GM23338 (cell line): Measurements from ENCODE around the gene OTUB2. TPM values are rescaled to one million over a fixed set of nuclear protein-coding genes. Genes with fewer than 3 reads are reported as not detected.

Source experiments
- ATAC-seq: fragments of 200-7000 bp; cut with Tn5 transposase; 3 replicates; pipeline ENCODE4 v1.9.1; 2020
- DNase-seq: peaks from one replicate; pipeline ENCODE4 v3.0.0-alpha.2; 2015; ENCODE audit warnings: low spot score
- H2AFZ ChIP-seq: fragments of 200-600 bp; sonication (generic); 2 replicates; pipeline ENCODE4 v1.8.0; 2016; ENCODE audit warnings: antibody characterized with exemption, mild to moderate bottlenecking, moderate library complexity
- H3F3A ChIP-seq: fragments of 200-600 bp; sonication (generic); replicated peaks from 2 replicates; pipeline ENCODE4 v1.8.0; 2017; ENCODE audit warnings: antibody characterized with exemption, mixed run types, low read depth
- H3K27ac ChIP-seq: fragments of 200-600 bp; sonication (generic); 2 replicates; pipeline ENCODE4 v1.6.1; 2016; ENCODE audit warnings: low read depth
- H3K27me3 ChIP-seq: fragments of 200-600 bp; sonication (generic); 2 replicates; pipeline ENCODE4 v1.8.0; 2016; ENCODE audit warnings: mild to moderate bottlenecking, mixed run types, moderate library complexity; ENCODE audit not compliant: insufficient read depth
- H3K36me3 ChIP-seq: fragments of 200-600 bp; sonication (generic); 2 replicates; pipeline ENCODE4 v1.8.0; 2016; ENCODE audit warnings: mild to moderate bottlenecking; ENCODE audit not compliant: insufficient read depth
- H3K4me1 ChIP-seq: fragments of 200-600 bp; sonication (generic); 2 replicates; pipeline ENCODE4 v1.8.0; 2016; ENCODE audit warnings: mild to moderate bottlenecking, moderate library complexity; ENCODE audit not compliant: insufficient read depth
- H3K4me2 ChIP-seq: fragments of 200-600 bp; sonication (generic); 2 replicates; pipeline ENCODE4 v1.7.1; 2017; ENCODE audit warnings: mixed run types
- H3K4me3 ChIP-seq: fragments of 200-600 bp; sonication (generic); 2 replicates; pipeline ENCODE4 v1.6.1; 2016; ENCODE audit warnings: mixed run types
- H3K79me2 ChIP-seq: fragments of 200-600 bp; sonication (generic); replicated peaks from 2 replicates; pipeline ENCODE4 v1.8.0; 2017; ENCODE audit warnings: mild to moderate bottlenecking; ENCODE audit not compliant: insufficient read depth
- H3K9me2 ChIP-seq: fragments of 200-600 bp; sonication (generic); 2 replicates; pipeline ENCODE4 v1.8.0; 2017; ENCODE audit not compliant: insufficient read depth
- H4K20me1 ChIP-seq: fragments of 200-600 bp; sonication (generic); replicated peaks from 2 replicates; pipeline ENCODE4 v1.8.0; 2017; ENCODE audit warnings: mild to moderate bottlenecking; ENCODE audit not compliant: insufficient read depth
- H3K27ac Mint-ChIP-seq: 2 replicates; pipeline ENCODE4 v1.8.0; 2020; ENCODE audit warnings: inconsistent platforms, mild to moderate bottlenecking, moderate library complexity, mixed read lengths
- H3K27me3 Mint-ChIP-seq: 3 replicates; pipeline ENCODE4 v1.8.0; 2022; ENCODE audit warnings: low read depth, mild to moderate bottlenecking, moderate library complexity, mixed read lengths, inconsistent platforms; ENCODE audit not compliant: insufficient read depth, poor library complexity
- H3K36me3 Mint-ChIP-seq: 3 replicates; pipeline ENCODE4 v1.8.0; 2021; ENCODE audit warnings: low read depth, mild to moderate bottlenecking, inconsistent platforms, moderate library complexity, mixed read lengths
- H3K4me1 Mint-ChIP-seq: 3 replicates; pipeline ENCODE4 v1.8.0; 2020; ENCODE audit warnings: mild to moderate bottlenecking, inconsistent platforms, mixed read lengths
- H3K4me3 Mint-ChIP-seq: 3 replicates; pipeline ENCODE4 v1.8.0; 2021; ENCODE audit warnings: moderate library complexity, mild to moderate bottlenecking, inconsistent platforms, mixed read lengths
- H3K9me3 Mint-ChIP-seq: 3 replicates; pipeline ENCODE4 v1.8.0; 2020; ENCODE audit warnings: moderate library complexity, mild to moderate bottlenecking, inconsistent platforms, mixed read lengths
- CREB1 ChIP-seq: fragments of 250-450 bp; sonication (Bioruptor Pico); IDR thresholded peaks from 2 replicates; pipeline ENCODE4 v1.5.0; 2020; ENCODE audit warnings: low read depth, mild to moderate bottlenecking, moderate library complexity
- EZH2 ChIP-seq: fragments of 200-600 bp; sonication (generic); IDR thresholded peaks from one replicate; pipeline ENCODE4 v1.8.0; 2017; ENCODE audit warnings: antibody characterized with exemption, mild to moderate bottlenecking, low read depth; ENCODE audit not compliant: unreplicated experiment
- JUNB ChIP-seq: IDR thresholded peaks from one replicate; pipeline ENCODE4 v1.6.1; 2016; ENCODE audit warnings: antibody characterized with exemption; ENCODE audit not compliant: unreplicated experiment
- NANOG ChIP-seq: IDR thresholded peaks from 2 replicates; pipeline ENCODE4 v1.6.1; 2016; ENCODE audit warnings: antibody characterized with exemption, borderline replicate concordance
- STAT1 ChIP-seq: IDR thresholded peaks from one replicate; pipeline ENCODE4 v1.6.1; 2016; ENCODE audit warnings: antibody characterized with exemption; ENCODE audit not compliant: unreplicated experiment
- ZNF114 ChIP-seq: fragments of 250-450 bp; sonication (Bioruptor Pico); IDR thresholded peaks from 2 replicates; pipeline ENCODE4 v1.5.0; 2020; ENCODE audit warnings: mild to moderate bottlenecking, moderate library complexity
- polyA plus RNA-seq: library from polyadenylated mRNA; unstranded; fragments of >200 nt; fragmentation: Nextera tagmentation; extraction: Ambion mirVana; gene quantifications from 2 replicates; pipeline ENCODE4 v1.2.1, GENCODE V29; 2016
- total RNA-seq: library from RNA; depleted of rRNA; stranded (reverse); fragments of >200 nt; shearing (Covaris generic); gene quantifications from 2 replicates; pipeline ENCODE4 v1.2.3, GENCODE V29; 2014
- TF ChIP-seq, protein P1 (sequence below): IDR thresholded peaks from one replicate; pipeline ENCODE4 v1.6.1; 2018; ENCODE audit warnings: antibody characterized with exemption; ENCODE audit not compliant: unreplicated experiment
- TF ChIP-seq, protein P2 (sequence below), 2 experiments: fragments of 200-600 bp in 1 of 2; sonication (generic) in 1 of 2; conservative IDR thresholded peaks; 2 replicates each; pipeline versions ENCODE4 v1.5.1 to v1.6.1; 2016 to 2017; ENCODE audit warnings: antibody characterized with exemption in 2 of 2, low read depth in 2 of 2, mild to moderate bottlenecking in 2 of 2, moderate library complexity in 1 of 2
- TF ChIP-seq, protein P3 (sequence below): fragments of 250-450 bp; sonication (Bioruptor Pico); IDR thresholded peaks from 2 replicates; pipeline ENCODE4 v1.5.0; 2020; ENCODE audit warnings: mild to moderate bottlenecking, moderate library complexity

The OTUB2 gene
- total and polyA plus RNA-seq, 2 experiments from 2014 or later, result 2.1 to 4.1 TPM

- TF ChIP-seq, protein P1, sequence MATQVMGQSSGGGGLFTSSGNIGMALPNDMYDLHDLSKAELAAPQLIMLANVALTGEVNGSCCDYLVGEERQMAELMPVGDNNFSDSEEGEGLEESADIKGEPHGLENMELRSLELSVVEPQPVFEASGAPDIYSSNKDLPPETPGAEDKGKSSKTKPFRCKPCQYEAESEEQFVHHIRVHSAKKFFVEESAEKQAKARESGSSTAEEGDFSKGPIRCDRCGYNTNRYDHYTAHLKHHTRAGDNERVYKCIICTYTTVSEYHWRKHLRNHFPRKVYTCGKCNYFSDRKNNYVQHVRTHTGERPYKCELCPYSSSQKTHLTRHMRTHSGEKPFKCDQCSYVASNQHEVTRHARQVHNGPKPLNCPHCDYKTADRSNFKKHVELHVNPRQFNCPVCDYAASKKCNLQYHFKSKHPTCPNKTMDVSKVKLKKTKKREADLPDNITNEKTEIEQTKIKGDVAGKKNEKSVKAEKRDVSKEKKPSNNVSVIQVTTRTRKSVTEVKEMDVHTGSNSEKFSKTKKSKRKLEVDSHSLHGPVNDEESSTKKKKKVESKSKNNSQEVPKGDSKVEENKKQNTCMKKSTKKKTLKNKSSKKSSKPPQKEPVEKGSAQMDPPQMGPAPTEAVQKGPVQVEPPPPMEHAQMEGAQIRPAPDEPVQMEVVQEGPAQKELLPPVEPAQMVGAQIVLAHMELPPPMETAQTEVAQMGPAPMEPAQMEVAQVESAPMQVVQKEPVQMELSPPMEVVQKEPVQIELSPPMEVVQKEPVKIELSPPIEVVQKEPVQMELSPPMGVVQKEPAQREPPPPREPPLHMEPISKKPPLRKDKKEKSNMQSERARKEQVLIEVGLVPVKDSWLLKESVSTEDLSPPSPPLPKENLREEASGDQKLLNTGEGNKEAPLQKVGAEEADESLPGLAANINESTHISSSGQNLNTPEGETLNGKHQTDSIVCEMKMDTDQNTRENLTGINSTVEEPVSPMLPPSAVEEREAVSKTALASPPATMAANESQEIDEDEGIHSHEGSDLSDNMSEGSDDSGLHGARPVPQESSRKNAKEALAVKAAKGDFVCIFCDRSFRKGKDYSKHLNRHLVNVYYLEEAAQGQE, result no peak
- TF ChIP-seq, protein P2, sequence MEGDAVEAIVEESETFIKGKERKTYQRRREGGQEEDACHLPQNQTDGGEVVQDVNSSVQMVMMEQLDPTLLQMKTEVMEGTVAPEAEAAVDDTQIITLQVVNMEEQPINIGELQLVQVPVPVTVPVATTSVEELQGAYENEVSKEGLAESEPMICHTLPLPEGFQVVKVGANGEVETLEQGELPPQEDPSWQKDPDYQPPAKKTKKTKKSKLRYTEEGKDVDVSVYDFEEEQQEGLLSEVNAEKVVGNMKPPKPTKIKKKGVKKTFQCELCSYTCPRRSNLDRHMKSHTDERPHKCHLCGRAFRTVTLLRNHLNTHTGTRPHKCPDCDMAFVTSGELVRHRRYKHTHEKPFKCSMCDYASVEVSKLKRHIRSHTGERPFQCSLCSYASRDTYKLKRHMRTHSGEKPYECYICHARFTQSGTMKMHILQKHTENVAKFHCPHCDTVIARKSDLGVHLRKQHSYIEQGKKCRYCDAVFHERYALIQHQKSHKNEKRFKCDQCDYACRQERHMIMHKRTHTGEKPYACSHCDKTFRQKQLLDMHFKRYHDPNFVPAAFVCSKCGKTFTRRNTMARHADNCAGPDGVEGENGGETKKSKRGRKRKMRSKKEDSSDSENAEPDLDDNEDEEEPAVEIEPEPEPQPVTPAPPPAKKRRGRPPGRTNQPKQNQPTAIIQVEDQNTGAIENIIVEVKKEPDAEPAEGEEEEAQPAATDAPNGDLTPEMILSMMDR (conservative IDR thresholded peaks at IDR 0.05; ENCODE audit: low read depth in 2 of 2), result no peak
- no peak for TF ChIP-seq NANOG
- no peak for TF ChIP-seq CREB1 (CRISPR knock-in tag)
- no peak for TF ChIP-seq ZNF114 (CRISPR knock-in tag)
- TF ChIP-seq EZH2, result no peak
- TF ChIP-seq JUNB, result no peak
Measured at GRCh38 chr14:94058128-94058673, 32.1 kb downstream of the OTUB2 start (continued).

- Histone ChIP-seq H3F3A (no peaks in the 10 kb centered on the region), H3K4me3 (no peak overlapping the region), H3K9me2 (no peaks in the 10 kb centered on the region), H3K27ac (no peak overlapping the region), H3K79me2 (peaks cover 28% of the 10 kb centered on the region), H4K20me1 (peaks cover 7% of the 10 kb centered on the region; the same call in 1 of the 2 replicates), H3K27me3 (no peaks in the 10 kb centered on the region), H3K36me3 (peaks cover 26% of the 10 kb centered on the region), H2AFZ (no peak overlapping the region), H3K4me1 (peaks cover 7% of the 10 kb centered on the region; the same call in 1 of the 2 replicates), H3K4me2 (no peak overlapping the region)
- H3K4me1 Mint-ChIP-seq, result peaks cover 13% of the 10 kb centered on the region
- no peak overlapping the region for H3K4me3 Mint-ChIP-seq
- no peak overlapping the region for H3K27ac Mint-ChIP-seq
- DNase-seq, result no peak
- H3K9me3 Mint-ChIP-seq, result no peaks in the 10 kb centered on the region
- H3K27me3 Mint-ChIP-seq, result peaks cover 2% of the 10 kb centered on the region
- ATAC-seq, result no peak
- H3K36me3 Mint-ChIP-seq, result peaks cover 78% of the 10 kb centered on the region
- no peak for TF ChIP-seq CREB1 (CRISPR knock-in tag)
- no peak for TF ChIP-seq STAT1
- TF ChIP-seq, protein P3, sequence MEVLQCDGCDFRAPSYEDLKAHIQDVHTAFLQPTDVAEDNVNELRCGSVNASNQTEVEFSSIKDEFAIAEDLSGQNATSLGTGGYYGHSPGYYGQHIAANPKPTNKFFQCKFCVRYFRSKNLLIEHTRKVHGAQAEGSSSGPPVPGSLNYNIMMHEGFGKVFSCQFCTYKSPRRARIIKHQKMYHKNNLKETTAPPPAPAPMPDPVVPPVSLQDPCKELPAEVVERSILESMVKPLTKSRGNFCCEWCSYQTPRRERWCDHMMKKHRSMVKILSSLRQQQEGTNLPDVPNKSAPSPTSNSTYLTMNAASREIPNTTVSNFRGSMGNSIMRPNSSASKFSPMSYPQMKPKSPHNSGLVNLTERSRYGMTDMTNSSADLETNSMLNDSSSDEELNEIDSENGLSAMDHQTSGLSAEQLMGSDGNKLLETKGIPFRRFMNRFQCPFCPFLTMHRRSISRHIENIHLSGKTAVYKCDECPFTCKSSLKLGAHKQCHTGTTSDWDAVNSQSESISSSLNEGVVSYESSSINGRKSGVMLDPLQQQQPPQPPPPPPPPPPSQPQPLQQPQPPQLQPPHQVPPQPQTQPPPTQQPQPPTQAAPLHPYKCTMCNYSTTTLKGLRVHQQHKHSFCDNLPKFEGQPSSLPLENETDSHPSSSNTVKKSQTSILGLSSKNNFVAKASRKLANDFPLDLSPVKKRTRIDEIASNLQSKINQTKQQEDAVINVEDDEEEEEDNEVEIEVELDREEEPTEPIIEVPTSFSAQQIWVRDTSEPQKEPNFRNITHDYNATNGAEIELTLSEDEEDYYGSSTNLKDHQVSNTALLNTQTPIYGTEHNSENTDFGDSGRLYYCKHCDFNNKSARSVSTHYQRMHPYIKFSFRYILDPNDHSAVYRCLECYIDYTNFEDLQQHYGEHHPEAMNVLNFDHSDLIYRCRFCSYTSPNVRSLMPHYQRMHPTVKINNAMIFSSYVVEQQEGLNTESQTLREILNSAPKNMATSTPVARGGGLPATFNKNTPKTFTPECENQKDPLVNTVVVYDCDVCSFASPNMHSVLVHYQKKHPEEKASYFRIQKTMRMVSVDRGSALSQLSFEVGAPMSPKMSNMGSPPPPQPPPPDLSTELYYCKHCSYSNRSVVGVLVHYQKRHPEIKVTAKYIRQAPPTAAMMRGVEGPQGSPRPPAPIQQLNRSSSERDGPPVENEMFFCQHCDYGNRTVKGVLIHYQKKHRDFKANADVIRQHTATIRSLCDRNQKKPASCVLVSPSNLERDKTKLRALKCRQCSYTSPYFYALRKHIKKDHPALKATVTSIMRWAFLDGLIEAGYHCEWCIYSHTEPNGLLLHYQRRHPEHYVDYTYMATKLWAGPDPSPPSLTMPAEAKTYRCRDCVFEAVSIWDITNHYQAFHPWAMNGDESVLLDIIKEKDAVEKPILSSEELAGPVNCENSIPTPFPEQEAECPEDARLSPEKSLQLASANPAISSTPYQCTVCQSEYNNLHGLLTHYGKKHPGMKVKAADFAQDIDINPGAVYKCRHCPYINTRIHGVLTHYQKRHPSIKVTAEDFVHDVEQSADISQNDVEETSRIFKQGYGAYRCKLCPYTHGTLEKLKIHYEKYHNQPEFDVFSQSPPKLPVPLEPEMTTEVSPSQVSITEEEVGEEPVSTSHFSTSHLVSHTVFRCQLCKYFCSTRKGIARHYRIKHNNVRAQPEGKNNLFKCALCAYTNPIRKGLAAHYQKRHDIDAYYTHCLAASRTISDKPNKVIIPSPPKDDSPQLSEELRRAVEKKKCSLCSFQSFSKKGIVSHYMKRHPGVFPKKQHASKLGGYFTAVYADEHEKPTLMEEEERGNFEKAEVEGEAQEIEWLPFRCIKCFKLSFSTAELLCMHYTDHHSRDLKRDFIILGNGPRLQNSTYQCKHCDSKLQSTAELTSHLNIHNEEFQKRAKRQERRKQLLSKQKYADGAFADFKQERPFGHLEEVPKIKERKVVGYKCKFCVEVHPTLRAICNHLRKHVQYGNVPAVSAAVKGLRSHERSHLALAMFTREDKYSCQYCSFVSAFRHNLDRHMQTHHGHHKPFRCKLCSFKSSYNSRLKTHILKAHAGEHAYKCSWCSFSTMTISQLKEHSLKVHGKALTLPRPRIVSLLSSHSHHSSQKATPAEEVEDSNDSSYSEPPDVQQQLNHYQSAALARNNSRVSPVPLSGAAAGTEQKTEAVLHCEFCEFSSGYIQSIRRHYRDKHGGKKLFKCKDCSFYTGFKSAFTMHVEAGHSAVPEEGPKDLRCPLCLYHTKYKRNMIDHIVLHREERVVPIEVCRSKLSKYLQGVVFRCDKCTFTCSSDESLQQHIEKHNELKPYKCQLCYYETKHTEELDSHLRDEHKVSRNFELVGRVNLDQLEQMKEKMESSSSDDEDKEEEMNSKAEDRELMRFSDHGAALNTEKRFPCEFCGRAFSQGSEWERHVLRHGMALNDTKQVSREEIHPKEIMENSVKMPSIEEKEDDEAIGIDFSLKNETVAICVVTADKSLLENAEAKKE (CRISPR knock-in tag), result no peak
- TF ChIP-seq, protein P1, result no peak
Measured at GRCh38 chr14:94058674-94059138, 32.6 kb downstream of the OTUB2 start.
